Inflammatory macrophage treated with lipopolysaccharide for 4 hours (primary cell): ENCODE data around the gene NCAPD3.

Source experiments
- DNase-seq: peaks from one replicate; pipeline ENCODE4 v3.0.0-alpha.2; 2020

The NCAPD3 gene

GRCh38 chr11:134253188-134253993, 29.6 kb upstream of the NCAPD3 start, which contains the start of the genes ACAD8 and THYN1:
Gene ACAD8 (plus strand): TSS chr11:134253568. CDS start chr11:134253601, 33 bp downstream.
Gene THYN1 (minus strand): TSS chr11:134253352. CDS start chr11:134252882, 470 bp downstream.
- DNase-seq, result peak; percentile 97

GRCh38 chr11:134252346-134253187, 28.8 kb upstream of the NCAPD3 start:
- DNase-seq, result peak; percentile 54

GRCh38 chr11:134250675-134251074, 26.9 kb upstream of the NCAPD3 start:
- no peak for DNase-seq

DNA sequence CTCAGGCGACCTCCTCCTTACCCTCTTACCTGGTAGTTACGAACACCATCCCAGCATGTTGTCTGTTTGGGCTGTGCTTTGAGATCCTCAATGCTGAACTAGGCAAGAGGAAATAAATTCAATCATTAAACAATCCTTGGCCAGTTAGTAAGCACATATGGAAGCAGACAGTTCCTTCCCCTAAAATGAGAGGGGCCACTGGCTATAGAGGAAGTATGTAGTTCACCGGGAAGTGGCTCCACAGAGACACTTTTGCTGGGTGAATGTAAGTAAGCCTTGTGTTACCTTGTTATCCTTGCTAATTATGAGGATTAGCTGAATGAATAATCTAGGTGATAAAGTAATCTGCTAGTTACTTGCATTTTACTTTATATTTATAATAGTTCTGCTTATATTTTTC, 26.5 kb upstream of the NCAPD3 start:
- DNase-seq, result peak; percentile 39

GRCh38 chr11:134248910-134249480, 25.2 kb upstream of the NCAPD3 start:
- DNase-seq, result no peak

DNA sequence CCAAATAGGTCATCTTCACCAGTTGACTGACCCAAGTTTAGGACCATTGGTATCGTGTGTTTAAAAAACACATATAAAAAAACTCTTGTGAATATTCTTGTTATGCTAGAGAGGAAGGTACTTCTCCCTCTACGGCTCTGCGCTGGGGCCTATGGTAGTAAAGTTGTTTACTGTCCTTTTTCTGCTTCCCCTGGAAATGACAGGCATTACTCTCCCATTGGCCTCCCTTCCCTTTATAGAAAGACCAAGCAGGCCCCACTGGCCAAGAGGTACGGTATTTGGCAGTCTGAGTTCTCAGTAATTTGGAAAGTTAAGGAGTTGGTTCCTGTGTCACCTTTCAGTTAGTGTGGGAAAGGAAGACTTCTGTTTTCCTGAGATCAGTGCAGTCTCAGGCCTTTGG, 22.9 kb upstream of the NCAPD3 start:
- no peak for DNase-seq

GRCh38 chr11:134246100-134246499, 22.3 kb upstream of the NCAPD3 start:
- no peak for DNase-seq

GRCh38 chr11:134245434-134245833, 21.7 kb upstream of the NCAPD3 start:
- no peak for DNase-seq

DNA sequence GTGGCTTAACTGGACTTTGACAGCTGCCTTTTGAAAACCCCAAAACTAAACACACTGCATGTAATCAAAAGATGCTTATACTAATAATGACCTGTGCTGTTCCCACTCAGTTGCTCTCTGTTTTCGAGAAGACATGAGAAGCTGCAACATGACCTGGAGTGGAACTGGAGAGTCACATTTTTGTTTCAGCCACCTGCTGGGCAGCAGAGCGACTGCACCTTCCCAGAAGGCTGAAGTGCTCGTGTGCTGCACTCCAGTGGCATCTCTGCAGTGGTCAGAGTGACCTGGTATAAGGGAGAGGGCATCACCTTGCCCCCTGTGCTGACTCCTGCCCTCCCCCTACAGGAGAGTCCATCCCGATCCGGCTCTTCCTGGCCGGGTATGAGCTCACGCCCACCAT, 20.8 kb upstream of the NCAPD3 start:
- no peak for DNase-seq

DNA sequence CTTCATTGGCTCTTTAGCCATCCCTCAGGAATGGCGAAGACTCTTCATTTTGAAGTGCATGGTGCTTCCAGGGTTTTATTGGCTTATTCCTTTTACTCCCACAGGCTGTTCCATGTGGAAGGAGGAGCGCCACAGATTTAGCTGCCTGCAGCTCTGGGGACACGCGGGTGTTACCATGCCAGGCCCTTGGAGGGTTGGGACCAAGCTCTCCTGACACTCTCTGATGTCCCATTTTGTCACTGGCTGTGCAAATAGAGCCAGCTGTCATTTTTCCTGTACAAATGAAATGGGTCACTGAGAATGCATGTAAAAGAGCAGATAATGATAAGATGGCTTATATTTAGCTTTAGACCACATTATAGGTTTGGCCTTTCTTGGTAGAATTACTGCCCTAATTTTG, 20.1 kb upstream of the NCAPD3 start:
- DNase-seq, result no peak

DNA sequence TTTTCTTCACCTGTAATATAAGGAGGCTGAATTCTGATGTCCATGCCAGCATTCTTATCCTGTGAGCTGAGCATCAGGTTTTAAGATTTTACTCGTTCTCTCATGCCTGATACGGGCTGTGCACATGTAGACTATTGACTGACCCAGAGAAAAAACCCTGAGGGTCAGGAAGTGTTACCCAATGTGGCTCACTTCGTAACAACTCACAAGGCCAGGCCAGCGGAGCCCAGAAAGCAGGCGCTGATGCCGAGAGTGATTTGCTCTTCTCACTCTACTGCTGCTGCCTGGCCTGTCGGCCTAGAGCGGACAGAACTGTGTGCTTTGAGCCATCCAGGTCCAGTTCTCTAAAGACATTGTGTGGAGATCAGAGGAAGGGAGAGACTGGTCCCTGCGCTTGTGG, 18.6 kb upstream of the NCAPD3 start:
- DNase-seq, result no peak

DNA sequence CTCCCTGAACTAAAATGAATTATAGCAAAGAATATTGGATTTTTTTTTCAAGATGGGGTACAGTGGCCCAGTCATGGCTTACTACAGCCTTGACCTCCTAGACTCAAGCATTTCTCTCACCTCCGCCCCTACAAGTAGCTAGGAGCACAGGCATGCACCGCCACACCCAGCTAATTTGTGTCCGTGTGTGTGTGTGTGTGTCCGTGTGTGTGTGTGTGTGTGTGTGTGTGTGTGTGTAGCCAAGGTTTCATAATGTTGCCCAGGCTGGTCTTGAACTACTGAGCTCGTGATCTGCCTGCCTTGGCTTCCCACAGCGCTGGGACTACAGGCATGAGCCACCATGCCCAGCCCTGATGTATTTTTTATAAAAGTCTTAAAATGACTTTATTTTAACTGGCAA, 16.8 kb upstream of the NCAPD3 start:
- DNase-seq, result no peak

DNA sequence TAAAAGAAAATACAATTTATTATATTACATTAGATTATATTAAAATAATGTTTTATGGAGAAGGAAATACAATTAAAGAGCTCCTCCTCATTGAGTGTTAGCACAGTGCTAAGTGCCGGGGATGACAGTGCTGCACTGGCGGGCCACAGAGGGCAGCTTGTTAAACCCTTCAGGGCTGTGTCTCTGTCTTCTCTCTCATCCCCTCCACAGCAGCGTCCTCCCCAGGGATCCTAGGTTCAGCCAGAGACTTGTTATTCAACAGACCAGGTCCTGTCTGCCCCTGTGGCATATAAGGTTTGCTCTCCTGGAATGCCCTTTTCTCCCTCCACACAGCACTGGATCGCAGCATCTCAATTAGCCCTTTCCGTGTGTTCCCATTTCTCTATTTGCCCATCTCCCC, 15.2 kb upstream of the NCAPD3 start:
- DNase-seq, result no peak

DNA sequence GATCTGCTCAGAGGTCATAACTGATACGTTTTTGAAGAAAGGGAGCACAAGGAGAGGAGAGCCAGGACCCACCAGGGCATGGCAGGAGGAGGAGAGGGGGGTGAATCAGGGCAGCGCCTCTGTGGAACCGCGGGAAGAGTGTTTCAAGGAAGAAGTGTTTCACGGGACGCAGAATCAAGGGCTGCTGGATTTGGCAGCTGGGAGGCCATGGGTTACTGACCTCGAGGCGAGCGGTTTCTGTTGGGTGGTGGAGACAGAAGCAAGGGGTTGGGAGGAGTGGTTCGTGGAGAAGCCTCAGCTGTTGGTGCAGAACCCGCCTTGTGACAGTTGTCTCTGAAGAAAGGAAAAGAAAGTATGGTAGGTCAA, 13.8 kb upstream of the NCAPD3 start:
- no peak for DNase-seq

- no peak for DNase-seq
Observed at GRCh38 chr11:134236834-134237556, 13.2 kb upstream of the NCAPD3 start.

DNA sequence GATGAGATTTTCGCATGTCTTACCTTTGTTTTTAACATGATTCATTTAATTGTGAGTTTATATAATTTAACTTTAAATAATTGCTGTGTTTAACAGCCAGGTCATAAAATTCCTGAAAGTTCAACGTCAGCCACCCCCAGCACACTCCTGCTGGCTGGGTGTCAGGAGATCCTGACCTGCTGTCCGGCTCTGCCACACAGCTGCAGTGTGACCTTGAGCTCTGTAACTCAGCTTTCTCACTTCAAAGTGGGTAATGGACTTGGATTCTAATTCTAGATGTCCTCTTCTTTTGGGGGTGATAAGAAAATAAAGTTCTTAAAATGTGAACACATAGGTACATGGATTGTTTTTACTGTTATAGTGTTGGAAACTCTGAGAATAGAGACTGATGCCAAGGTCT, 11.6 kb upstream of the NCAPD3 start:
- no peak for DNase-seq

- no peak for DNase-seq
Observed at GRCh38 chr11:134233729-134234179, 10.0 kb upstream of the NCAPD3 start.

DNA sequence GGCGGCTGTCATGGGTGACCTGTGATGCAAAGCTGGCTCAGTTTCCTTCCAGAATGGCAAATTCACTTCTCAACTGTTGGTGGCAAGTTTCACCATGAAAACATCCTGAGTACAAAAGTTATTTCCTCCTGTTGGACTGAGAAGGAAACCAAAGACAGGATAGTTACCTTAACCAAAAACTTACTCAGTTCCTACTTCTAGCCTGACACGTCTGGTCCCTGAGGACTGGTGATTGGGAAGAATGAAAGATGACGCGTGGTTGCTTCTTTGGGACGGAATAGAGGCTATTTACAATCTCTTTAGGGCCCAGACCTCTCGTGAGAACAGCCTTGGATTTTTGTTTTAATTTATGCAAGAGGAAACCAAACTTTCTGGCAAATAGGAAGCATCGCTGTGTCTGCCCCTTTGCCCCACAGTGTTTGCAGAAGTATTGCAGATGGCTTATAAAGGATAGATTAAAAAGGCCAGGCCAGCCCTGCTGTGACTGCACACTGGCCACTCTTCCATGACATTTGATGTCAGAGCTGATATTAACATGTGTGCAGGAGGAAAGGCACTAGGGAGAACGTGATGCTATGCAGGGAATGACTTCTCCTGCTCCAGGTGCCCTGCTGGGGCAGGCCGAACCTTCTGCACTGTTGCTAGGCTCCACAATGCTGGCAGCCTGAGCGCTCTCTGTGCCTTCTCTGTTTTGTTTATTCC, 8.3 kb upstream of the NCAPD3 start:
- DNase-seq, result peak; percentile 19

GRCh38 chr11:134230339-134230738, 6.6 kb upstream of the NCAPD3 start:
- DNase-seq, result no peak

- no peak for DNase-seq
Observed at GRCh38 chr11:134229126-134229790, 5.5 kb upstream of the NCAPD3 start.

GRCh38 chr11:134228625-134229024, 4.9 kb upstream of the NCAPD3 start:
- no peak for DNase-seq
